Measurements from ENCODE around the gene TTLL9. TPM values are rescaled to one million over a fixed set of nuclear protein-coding genes. Genes with fewer than 3 reads are reported as not detected.

TTLL9 gene
- polyA plus RNA-seq, 1 donor from 2014 or later: 8.0 TPM

- Histone ChIP-seq H3K79me2 (replicated peaks; ENCODE audit: insufficient read depth, low read length) (no peaks in the 10 kb centered on the region), H3K9ac (ENCODE audit: low read length) (no peak overlapping the region), H3K9me2 (ENCODE audit: insufficient read depth, low read length) (no peaks in the 10 kb centered on the region), H3K4me3 (ENCODE audit: low read length) (peak overlapping the region; percentile 67), H3F3A (ENCODE audit: insufficient read depth, low read length, poor library complexity, severe bottlenecking) (no peaks in the 10 kb centered on the region), H4K20me1 (ENCODE audit: insufficient read depth) (no peaks in the 10 kb centered on the region), H2AFZ (ENCODE audit: low read depth, low read length) (no peak overlapping the region), H3K9me3 (ENCODE audit: low read length) (no peaks in the 10 kb centered on the region), H3K36me3 (ENCODE audit: insufficient read depth, low read length) (no peaks in the 10 kb centered on the region), H3K27ac (ENCODE audit: low read length) (no peak overlapping the region), H3K4me2 (ENCODE audit: low read length) (no peak overlapping the region), H3K27me3 (ENCODE audit: insufficient read depth, low read depth, low read length) (no peaks in the 10 kb centered on the region)
- no peak for TF ChIP-seq SMC3 (conservative IDR thresholded peaks at IDR 0.05; ENCODE audit: poor library complexity)
- TF ChIP-seq REST (IDR thresholded peaks at IDR 0.05; ENCODE audit: borderline replicate concordance): no peak
- no peak for TF ChIP-seq RAD21 (conservative IDR thresholded peaks at IDR 0.05)
- TF ChIP-seq CTCF (IDR thresholded peaks at IDR 0.05; ENCODE audit: poor library complexity, severe bottlenecking): no peak
- no peak for TF ChIP-seq EZH2 (IDR thresholded peaks at IDR 0.05; ENCODE audit: borderline replicate concordance, insufficient read depth, low read length, poor library complexity, severe bottlenecking)
- no peak for TF ChIP-seq MXI1 (conservative IDR thresholded peaks at IDR 0.05; ENCODE audit: poor library complexity, severe bottlenecking)
- TF ChIP-seq POLR2AphosphoS5 (IDR thresholded peaks at IDR 0.05): no peak
- TF ChIP-seq EP300 (conservative IDR thresholded peaks at IDR 0.05; ENCODE audit: poor library complexity, severe bottlenecking): no peak
- no peak for TF ChIP-seq TAF1 (IDR thresholded peaks at IDR 0.05; ENCODE audit: low read depth)
Measured at GRCh38 chr20:31871618-31871954, 1.2 kb downstream of the TTLL9 start.

- no peaks in the 10 kb centered on the region for H3K27me3 ChIP-seq (ENCODE audit: insufficient read depth, low read depth, low read length)
- H3K9me2 ChIP-seq (ENCODE audit: insufficient read depth, low read length): no peaks in the 10 kb centered on the region
- H2AFZ ChIP-seq (ENCODE audit: low read depth, low read length): no peak overlapping the region
- H3K4me3 ChIP-seq (ENCODE audit: low read length): no peak overlapping the region
- H3K4me2 ChIP-seq (ENCODE audit: low read length): no peak overlapping the region
- no peaks in the 10 kb centered on the region for H3K9me3 ChIP-seq (ENCODE audit: low read length)
- no peak overlapping the region for H3K9ac ChIP-seq (ENCODE audit: low read length)
- no peak for TF ChIP-seq MXI1 (conservative IDR thresholded peaks at IDR 0.05; ENCODE audit: poor library complexity, severe bottlenecking)
- no peak for TF ChIP-seq TAF1 (IDR thresholded peaks at IDR 0.05; ENCODE audit: low read depth)
- H3K79me2 ChIP-seq (replicated peaks; ENCODE audit: insufficient read depth, low read length): no peaks in the 10 kb centered on the region
- H4K20me1 ChIP-seq (ENCODE audit: insufficient read depth): no peaks in the 10 kb centered on the region
- no peaks in the 10 kb centered on the region for H3F3A ChIP-seq (ENCODE audit: insufficient read depth, low read length, poor library complexity, severe bottlenecking)
- H3K36me3 ChIP-seq (ENCODE audit: insufficient read depth, low read length): no peaks in the 10 kb centered on the region
- H3K27ac ChIP-seq (ENCODE audit: low read length): no peak overlapping the region
Measured at GRCh38 chr20:31872406-31872805, 2.0 kb downstream of the TTLL9 start.

GRCh38 chr20:31875671-31876070 lies 5.2 kb downstream of the TTLL9 start:
- H3K9me2 ChIP-seq (ENCODE audit: insufficient read depth, low read length): no peaks in the 10 kb centered on the region
- H3K27me3 ChIP-seq (ENCODE audit: insufficient read depth, low read depth, low read length): no peaks in the 10 kb centered on the region
- no peak overlapping the region for H2AFZ ChIP-seq (ENCODE audit: low read depth, low read length)
- H3K36me3 ChIP-seq (ENCODE audit: insufficient read depth, low read length): no peaks in the 10 kb centered on the region
- TF ChIP-seq MXI1 (conservative IDR thresholded peaks at IDR 0.05; ENCODE audit: poor library complexity, severe bottlenecking) (no peak), SMC3 (conservative IDR thresholded peaks at IDR 0.05; ENCODE audit: poor library complexity) (no peak), CTCF (IDR thresholded peaks at IDR 0.05; ENCODE audit: poor library complexity, severe bottlenecking) (no peak), REST (IDR thresholded peaks at IDR 0.05; ENCODE audit: borderline replicate concordance) (no peak), EZH2 (IDR thresholded peaks at IDR 0.05; ENCODE audit: borderline replicate concordance, insufficient read depth, low read length, poor library complexity, severe bottlenecking) (no peak)
- H4K20me1 ChIP-seq (ENCODE audit: insufficient read depth): no peaks in the 10 kb centered on the region
- no peak overlapping the region for H3K4me3 ChIP-seq (ENCODE audit: low read length)
- H3K27ac ChIP-seq (ENCODE audit: low read length): no peak overlapping the region
- H3K9ac ChIP-seq (ENCODE audit: low read length): no peak overlapping the region
- H3F3A ChIP-seq (ENCODE audit: insufficient read depth, low read length, poor library complexity, severe bottlenecking): no peaks in the 10 kb centered on the region
- H3K4me2 ChIP-seq (ENCODE audit: low read length): no peak overlapping the region
- H3K79me2 ChIP-seq (replicated peaks; ENCODE audit: insufficient read depth, low read length): no peaks in the 10 kb centered on the region
- no peaks in the 10 kb centered on the region for H3K9me3 ChIP-seq (ENCODE audit: low read length)

Measured in neural cell (in vitro differentiated cells).